Left cardiac atrium (tissue), 4 donors: ENCODE data around the gene ABR. TPM values are rescaled to one million over a fixed set of nuclear protein-coding genes. Genes with fewer than 3 reads are reported as not detected.
"Not testable (repeated sequence)": the region's sequence is repeated elsewhere in the genome, so short reads cannot be mapped to it uniquely, and the experiment has no call there.

Source experiments
- ATAC-seq, 2 donors: fragments of 200-7000 bp; cut with Tn5 transposase; one replicate each; pipeline ENCODE4 v1.9.1; 2020; ENCODE audit warnings: mild to moderate bottlenecking in 2 of 2, moderate library complexity in 2 of 2
- DNase-seq: peaks from one replicate; pipeline ENCODE4 v3.0.0-alpha.2; 2020
- intact Hi-C, 2 donors: fragments of 100-400 bp; cut with DNase I; formaldehyde crosslinking; loops; one replicate each; pipeline versions ENCODE4 v1.14.1 to v1.15.1; 2022 to 2023
- total RNA-seq, 2 donors: library from RNA; stranded (reverse); fragmentation: NEBNext Ultra II Directional; extraction: Animal tissue kit (Norgen Biotek cat#: 25700); gene quantifications; one replicate each; pipeline ENCODE4 v1.2.1, GENCODE V29; 2021
- donor health status: DM: no; HTN: yes; CAD: no.
- donor health status: DM: no; HTN: yes; CAD: no; lungs with severe emphysema.
- donor health status: DM: yes; HTN: yes; CAD: no.
- donor health status: Dilated cardiomyopathy.

Gene ABR
- total RNA-seq, 2 donors from 2014 or later, result 118 to 132 TPM

DNA sequence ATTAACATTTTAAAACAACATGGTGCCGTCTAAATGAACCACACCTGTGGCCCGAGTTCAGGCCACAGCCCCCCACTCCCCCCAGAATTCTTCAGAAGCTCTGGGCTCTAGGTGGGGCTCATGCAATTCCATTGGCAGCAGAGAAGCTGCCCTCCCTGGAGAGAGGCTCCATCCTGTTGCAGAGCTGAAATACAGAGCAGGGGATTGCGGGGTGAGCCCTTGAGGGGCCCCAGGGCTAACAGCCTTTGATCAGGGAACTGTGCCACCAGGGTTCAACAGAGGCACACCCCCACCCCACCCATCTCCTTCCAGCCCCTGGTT, 69.3 kb downstream of the ABR start:
- DNase-seq, result no peak
- peak in 1 of 2 donors; percentile 0 for ATAC-seq
- intact Hi-C loops, result no loop called here

DNA sequence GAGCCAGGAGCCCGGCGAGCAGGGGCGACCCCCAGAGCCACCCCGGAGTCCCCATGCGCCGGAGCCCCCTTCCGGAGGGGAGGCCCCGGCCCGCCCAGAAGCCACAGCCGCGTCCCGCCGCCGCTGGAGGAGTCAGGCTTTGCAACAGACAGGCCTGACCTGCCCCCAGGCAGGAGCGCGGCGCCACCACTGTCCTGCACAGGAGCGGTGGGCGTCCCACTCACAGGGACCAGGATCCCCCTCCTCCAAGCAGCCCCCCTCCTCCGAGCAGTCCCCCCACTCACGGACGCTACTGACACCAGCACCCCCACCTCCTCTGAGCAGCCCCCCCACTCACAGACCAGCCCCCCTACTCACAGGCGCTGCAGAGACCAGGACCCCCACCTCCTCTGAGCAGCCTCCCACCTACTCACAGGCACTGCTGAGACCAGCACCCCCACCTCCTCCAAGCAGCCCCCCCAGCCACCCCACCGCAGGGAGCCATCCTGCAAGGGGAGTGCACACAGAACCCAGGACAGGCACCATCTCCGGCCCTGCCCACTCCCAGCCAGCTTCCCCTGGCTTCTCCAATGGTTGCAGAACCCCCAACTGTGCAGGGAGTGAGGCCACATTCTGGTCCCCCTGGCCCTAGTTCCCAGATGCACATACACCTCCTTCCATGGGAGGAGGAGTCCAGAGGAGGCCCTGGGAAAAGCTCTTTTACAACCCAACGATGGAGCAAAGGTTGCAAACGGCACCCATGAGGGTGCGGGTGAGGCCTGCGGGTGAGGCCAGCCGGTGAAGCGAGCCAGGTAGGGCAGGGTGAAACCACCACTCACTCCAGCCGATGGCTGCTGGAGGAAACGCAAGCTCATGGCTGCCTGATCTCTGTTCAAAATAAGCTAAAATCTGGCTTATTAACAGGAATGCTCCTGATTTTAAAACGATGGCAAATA, 69.9 kb downstream of the ABR start:
- DNase-seq (peak; percentile 59), ATAC-seq (peak; percentile 5 to 10)
- intact Hi-C loops, result no loop called here

DNA sequence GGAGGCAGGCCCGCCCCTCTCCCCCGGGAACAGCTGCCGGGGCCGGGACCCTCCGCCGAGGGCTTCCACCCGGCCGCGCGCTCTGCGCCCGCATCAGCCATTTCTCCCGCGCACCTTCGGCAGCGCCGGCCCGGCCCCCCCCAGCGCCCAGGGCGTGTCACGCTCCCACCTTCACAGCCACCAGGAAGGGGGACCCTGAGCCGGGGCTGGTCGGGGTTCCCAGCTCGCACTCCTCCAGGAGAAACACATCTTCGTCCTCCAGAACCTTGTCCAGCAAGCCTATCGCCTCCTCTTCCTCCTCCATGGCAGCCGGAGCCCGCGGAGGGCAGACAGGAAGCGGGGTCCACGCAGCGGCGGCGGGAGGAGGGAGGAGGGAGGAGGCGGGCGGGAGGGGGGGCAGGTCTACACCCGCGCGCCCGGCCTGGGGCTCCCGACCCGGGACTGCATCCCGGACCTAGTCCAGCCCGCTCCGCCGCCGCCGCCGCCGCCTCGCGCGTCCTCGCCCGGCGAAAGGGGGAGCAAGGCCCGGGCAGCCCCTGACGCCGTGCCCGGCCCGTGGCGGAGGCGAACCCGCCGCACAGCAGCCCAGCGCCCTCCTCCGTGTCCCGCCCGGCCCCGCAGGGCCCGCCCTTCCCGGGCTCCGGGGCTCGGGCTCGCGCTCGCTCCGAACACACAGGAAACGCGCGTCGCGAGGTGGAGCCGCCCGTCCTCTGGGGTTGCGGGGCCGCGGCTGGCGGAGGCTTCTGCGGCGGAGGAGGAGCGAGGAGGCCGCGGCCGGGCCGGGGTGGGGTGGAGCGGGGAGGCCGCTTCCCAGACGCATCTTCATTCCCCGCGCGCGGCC, 70.8 kb downstream of the ABR start:
- peak; percentile 30 to 46 for ATAC-seq
- peak; percentile 77 for DNase-seq
- intact Hi-C loops, result no loop called here

DNA sequence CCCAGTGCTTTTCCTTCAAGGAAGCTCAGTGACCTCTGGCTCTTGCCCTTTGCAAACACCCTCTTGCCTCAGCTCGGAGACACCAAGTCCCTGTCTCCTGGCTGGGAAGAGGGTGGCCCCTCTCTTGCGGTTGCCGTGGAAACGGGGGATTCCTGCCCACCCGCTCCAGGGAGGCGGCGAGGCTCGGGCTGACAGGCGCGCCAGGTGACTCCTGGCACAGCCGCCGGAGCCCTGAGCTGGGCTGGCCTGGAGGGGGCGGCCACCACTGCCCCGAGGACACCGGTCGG, 71.4 kb downstream of the ABR start:
- intact Hi-C loops, result no loop called here
- DNase-seq, result no peak
- peak; percentile 6 to 12 for ATAC-seq

DNA sequence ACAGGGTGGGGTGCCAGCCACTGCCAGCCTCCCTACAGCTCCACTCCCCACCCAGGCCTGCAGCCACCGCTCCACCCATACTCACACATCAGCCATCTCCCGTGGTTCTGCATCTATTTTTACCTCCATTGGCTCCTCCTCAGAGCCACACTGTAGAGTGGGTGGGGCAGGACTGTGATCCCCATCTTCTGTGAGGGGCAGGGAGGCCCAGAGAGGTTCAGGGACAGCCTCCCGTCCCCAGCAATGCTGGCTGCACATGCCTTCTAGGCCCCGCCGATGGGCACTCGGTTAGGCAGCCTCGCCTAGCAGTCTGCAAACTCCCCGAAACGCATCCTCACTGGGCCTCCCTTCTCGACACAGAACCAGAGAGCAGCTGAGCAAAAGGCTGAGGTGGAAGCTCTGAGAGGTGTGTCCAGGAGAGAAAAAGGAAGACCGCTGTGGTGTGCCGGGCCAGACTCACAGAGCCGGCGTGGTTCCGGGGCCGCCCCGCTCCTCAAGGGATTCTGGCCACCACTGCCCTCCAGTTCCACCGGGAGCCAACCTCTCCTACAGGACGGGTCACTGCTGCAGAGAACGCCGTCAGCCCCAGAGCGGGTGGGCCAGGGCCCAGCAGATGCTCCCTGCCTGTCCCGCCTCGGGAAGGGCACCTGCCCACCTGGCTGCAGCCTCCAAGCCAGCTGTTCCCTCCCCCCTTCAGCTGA, 71.9 kb downstream of the ABR start:
- peak; percentile 33 to 36 for ATAC-seq
- peak; percentile 48 for DNase-seq
- intact Hi-C loops, result no loop called here

DNA sequence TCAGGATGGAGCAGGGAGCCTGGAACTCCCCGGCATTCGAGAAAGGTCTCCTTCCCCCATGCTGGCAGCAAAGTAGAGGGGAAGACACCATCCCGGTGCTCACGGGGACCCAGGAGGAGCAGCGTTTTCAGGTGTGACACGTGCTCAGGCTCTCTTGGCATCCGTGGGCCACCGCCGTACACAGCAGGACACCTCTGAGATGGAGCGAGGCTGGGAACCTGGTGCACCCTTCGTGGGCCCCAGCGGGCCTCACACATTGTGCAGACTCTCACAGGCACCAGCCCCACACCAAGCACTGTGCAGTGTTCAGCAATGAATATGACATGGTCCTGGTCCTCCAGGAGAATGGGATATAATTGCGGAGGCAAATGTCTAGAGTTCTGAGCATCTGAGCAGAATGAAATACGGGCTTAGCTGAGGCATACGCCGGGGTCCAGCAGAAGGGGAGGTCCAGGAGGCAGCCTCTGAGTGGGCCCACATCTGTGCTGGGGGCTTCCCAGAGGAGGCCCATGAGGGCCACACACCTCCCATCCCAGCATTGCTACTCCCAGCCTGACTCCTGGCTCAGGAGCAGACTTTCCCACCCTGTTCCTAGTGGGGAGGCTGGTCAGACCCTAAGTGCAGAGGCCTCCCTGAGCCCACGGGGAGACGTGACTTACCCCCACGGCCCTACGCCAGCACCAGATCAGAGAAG, 72.6 kb downstream of the ABR start:
- ATAC-seq (no peak), DNase-seq (no peak)
- intact Hi-C loops, result no loop called here

DNA sequence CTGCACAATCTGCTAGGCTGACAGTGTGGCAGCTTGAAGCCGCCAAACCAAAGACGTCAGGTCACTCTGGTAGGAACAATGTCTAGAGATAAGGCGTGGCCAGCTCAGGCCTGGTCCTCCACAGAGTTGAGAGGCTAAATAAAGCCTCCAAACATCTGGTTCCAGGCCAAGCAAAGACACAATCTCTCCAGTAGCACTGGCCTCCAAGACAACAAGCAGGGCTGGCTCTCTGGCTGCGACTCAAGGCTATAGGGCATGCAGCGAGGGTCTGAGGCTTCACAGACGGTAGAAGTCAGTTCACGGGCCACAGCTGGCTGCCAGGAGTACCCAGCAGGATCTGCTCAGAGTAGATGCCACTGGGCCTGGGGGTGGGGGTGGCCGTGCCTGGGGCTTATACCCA, 75.6 kb downstream of the ABR start:
- ATAC-seq (peak; percentile 41 to 55), DNase-seq (peak; percentile 78)
- intact Hi-C loops, result no loop called here

DNA sequence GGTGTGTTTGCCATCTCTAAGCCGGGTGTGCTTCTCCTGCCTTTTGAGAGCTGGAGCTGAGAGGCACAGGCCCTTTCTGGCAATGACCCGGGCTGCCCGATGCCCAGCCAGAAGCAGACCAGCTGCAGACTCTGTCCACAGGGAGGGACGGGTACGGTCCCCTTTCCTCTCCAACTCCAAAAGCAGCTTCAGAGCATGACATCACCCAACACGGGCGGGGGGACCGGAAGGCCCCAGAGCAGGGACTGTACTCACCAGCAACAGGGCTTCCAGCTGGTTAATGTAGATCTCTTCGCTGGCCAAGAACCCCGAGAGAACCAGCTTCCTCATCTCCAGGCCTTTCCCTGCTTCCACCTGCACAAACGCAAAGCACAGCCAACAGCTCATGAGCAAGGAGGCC, 79.4 kb downstream of the ABR start:
- ATAC-seq (peak in 1 of 2 donors; percentile 10), DNase-seq (no peak)
- intact Hi-C loops, result no loop called here

DNA sequence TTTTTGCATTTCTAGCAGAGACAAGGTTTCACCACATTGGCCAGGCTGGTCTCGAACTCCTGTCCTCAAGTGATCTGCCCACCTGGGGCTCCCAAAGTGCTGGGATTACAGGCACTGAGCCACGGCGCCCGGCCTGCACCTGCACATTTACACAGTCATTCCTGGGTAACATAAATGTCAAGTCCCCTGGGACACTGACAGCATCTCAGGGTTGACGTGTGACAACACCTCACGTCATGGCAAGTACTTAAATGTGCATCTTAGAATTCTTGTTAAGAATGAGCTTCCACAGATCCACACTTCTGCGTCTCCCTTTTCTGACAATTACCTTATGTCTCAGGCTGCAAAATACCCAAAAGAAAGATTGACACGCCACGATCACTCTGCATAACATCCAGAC, 80.5 kb downstream of the ABR start:
- intact Hi-C loops, result no loop called here
- ATAC-seq, result no peak
- no peak for DNase-seq

DNA sequence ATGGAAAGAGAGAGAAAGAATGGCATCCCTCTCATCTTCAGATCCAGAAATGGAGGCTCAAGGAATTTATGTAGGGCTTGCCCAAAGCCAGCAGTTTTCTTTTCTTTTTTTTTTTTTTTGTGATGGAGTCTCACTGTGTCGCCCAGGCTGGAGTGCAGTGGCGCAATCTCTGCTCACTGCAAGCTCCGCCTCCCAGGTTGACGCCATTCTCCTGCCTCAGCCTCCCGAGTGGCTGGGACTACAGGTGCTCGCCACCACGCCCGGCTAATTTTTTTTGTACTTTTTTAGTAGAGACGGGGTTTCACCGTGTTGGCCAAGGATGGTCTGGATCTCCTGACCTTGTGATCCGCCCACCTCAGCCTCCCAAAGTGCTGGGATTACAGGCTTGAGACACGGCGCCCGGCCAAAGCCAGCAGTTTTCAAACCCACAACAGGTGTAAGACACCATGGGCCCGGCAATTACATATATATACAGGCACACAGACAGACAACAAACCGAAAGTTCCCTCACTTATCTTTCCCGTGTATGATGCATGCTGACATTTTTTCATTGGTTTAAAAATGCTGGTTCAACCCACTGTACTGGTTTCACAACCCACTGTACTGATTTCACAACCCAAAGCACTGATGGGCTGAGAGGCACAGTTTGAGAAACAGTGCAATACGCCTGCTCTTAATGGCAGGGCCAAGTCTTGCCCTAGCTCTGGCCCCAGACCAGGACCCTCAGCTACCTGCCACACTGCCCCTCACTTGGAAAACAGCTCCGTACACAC, 81.6 kb downstream of the ABR start:
- peak; percentile 49 to 72 for ATAC-seq
- intact Hi-C loops, DNase-seq: not testable (repeated sequence)

DNA sequence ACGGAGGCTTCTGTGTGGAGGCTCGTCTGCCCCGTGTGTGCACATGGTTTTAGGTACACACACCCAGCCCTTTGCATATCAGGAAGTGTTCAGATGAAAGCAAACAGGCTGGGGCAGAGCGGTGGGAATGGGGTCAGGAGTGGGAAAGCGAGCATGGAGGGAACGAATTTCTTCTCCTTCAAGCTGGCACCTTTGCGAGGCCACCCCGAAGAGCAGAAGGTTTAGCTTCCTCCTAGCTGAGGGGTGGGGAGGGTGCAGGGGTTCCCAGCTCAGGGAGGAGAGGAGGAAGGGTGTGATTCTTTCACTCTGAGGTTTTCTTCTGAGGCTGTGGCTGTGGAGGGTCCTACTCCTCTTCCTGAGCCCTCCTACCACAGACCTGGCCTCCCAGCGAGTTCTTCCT, 83.6 kb downstream of the ABR start:
- DNase-seq (no peak), ATAC-seq (no peak)
- intact Hi-C loops, result no loop called here

DNA sequence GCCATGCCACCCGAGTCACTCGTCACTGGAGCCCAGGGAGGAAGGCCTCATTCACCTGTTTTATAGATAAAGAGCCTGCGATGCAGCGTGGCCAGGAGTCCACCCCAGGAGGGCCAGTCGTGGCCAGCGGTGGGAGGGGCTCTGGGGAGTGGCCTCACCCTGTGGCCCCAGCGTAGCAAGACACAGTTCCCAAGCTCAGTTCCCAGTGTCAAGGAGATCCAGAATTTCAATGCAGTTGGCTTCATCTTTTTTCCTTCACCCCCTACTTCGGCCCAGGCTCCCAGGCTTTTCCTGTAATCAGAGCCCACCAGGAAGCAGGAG, 84.0 kb downstream of the ABR start:
- no peak for DNase-seq
- no peak for ATAC-seq
- intact Hi-C loops, result no loop called here

DNA sequence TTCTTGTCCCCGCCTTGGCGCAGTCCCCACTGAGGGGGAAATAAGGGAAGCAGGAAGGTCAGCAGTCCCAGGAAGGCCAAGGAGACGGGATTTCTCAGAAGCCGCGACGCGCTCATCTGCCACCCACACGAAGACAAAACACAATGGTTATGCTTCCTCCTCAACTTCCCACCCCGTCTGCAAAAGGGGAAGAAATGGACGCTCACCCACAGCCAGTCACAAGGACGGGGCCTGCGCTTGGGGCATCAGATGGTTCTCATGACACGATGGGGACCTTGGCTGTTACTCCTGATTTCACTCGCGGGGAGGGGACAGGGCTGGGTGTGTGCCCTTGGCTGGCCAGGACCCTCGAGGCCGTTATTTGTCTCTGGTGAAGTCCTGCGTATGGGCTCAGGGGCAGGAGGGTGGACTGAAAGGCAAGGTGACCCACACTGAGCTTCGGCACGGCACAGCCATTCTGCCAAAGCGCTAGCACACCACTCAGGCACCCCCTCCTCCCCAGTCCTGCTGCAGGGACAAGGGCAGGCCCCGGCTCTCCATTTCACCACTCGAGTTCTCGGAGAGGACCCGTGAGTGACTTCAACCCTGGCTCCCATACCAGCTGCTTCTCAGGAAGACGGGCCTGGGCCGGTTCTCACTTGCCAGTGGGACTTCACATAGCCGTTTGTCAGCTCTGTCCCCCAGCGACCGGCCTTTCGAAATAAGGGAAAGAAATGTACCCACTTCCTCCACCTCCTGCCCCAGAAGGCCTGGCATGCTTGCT, 84.5 kb downstream of the ABR start:
- DNase-seq, result no peak
- ATAC-seq, result peak; percentile 38 to 68
- intact Hi-C loops, result no loop called here

DNA sequence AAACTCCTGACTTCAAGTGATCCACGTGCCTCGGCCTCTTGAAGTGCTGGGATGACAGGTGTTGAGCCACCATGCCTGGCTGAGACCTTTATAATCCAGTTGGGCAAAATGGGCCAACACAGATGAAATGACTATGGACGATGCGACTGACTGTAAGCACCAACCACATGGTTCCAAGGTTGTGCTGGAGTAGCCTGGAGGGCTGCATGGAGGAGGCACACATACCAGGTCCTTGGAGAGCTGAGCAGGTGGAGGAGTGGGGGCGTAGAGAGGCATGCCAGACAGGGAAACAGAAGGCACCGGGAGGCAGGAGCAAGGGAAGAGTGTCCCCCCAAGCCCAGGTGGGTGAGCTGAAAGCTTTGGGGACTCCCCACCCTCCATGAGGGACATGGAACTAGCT, 85.2 kb downstream of the ABR start:
- intact Hi-C loops, result no loop called here
- DNase-seq, result no peak

DNA sequence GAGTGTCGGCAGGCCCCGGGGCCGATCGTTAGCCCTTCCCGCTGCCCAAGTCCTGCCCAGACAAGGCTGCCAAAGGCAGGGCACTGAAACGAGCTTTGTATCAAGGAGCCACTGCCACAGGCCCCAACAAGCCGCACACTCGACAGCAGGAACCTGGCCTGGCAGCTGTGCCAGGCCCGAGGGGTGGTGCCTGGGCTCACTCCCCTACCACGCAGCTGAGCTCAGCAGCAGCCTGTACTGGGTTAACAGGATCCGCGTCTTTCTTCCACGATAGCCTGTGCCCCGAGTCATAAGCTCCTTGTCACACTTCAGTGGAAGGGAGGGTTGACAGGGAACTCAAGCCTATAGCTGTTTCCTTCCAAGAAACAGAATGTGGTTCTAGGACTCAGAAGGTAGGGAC, 87.9 kb downstream of the ABR start:
- intact Hi-C loops, result no loop called here
- no peak for ATAC-seq

More for the DNA sequence above, 85.2 kb downstream of the ABR start:
- ATAC-seq, result no peak

DNA sequence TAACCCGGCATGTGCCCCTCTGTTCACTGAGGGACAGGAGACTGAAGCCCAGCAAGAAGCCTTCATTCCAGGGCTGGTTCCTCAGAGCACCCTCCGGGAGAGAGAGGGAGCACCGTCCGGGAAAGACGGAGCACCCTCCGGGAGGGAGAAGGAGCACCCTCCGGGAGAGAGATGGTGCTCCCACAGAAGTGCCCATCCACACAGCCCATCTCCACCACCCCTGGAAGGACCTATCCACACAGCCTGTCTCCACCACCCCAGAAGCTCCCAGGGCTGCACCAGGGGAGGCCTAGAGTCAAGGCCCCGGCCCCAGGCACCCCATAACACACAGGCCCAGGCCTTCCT, 88.6 kb downstream of the ABR start:
- intact Hi-C loops, result no loop called here
- ATAC-seq (no peak), DNase-seq (no peak)

More for the DNA sequence above, 87.9 kb downstream of the ABR start:
- no peak for DNase-seq

DNA sequence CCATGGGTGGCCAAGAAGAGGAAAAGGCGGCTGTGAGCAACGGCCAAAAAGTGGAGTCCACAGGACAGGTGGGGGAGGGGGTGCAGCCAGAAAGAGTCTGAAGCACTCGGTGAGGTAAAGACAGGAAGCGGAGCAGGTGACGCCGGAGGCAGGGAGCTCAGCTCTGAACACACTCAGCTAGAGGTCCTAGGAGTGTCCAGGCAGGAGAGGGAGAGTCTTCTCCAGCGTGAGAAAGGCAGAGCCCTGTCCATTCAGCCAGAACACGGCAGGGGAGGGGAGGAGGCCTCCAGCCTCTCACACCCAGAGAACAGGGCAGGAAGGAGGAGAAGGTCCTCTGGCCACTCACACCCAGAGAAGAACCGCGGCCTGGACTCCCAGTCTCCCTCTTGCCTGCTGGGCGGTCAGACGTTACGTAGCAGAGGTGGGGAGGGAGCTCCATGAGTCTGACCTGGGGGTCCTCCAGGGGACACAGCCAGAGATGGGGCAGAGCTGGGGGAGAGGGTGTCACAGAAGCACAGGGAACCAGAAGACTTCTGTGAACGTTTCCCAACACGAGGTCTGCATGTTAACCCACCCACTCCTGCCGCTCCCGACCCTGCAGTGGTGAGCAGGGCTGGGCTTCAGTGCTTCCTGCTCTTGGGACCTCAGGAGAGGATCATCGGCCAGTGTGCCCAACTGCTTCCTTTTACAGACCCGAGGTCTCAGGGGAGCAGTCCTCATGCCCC, 89.2 kb downstream of the ABR start:
- ATAC-seq, result no peak
- intact Hi-C loops, result no loop called here
- DNase-seq, result no peak

DNA sequence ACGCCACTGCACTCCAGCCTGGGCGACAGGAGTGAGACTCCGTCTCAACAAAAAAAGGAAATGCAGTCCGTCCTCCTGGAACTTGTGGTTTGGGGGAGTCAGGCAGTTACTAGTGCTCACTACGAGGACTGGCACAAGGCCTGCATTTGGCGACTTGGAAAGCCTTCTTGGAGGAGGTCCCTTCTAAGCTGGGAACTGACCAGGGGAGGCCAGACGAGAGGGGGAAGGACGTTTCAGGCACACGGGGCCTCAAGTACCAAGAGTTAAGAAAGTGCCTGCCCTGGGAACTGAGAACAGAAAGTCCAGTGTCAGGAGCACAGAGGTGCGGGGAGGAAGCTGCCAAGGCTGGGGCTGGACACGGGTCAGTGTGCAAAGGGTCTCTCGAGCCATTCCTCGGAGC, 89.9 kb downstream of the ABR start:
- ATAC-seq (peak; percentile 5 to 43), DNase-seq (no peak)
- intact Hi-C loops, result no loop called here
